K562 (cell line): ENCODE results near the gene IL25. TPM values are rescaled to one million over a fixed set of nuclear protein-coding genes. Genes with fewer than 3 reads are reported as not detected.
A peak's percentile ranks its signal among the peaks of the same experiment; 100 is the strongest.

Source experiments
- ATAC-seq: fragments of 200-7000 bp; cut with Tn5 transposase; 3 replicates; pipeline ENCODE4 v1.9.1; 2020; ENCODE audit warnings: moderate library complexity
- BruUV-seq: library from RNA; stranded (reverse); fragments of 400-500 nt; replicated peaks from 2 replicates; lab custom pipeline; 2021; lab: Mats Ljungman, UMichigan
- CTCF ChIA-PET: fragments of 300-600 bp; formaldehyde crosslinking; extraction: SDS; loops from one replicate; lab custom pipeline; 2021; ENCODE audit warnings: low intra/inter-chr PET ratio; lab: Yijun Ruan, JAX
- POLR2A ChIA-PET: fragments of 300-600, 350-650 bp; sonication (Branson Sonifier 250); formaldehyde crosslinking; extraction: SDS; loops from one replicate; lab custom pipeline; 2021; ENCODE audit warnings: antibody characterized with exemption, inconsistent platforms; lab: Yijun Ruan, JAX
- DNase-seq, 4 experiments: peaks; one replicate each; pipeline versions ENCODE4 v3.0.0 to v3.0.0-alpha.2; 2011 to 2018; ENCODE audit warnings: low spot score in 3 of 4, mixed read lengths in 3 of 4; ENCODE audit errors: extremely low read depth in 1 of 4
- FAIRE-seq: peaks from 2 replicates; lab custom pipeline; 2011; peaks lifted over from hg19 to GRCh38; lab: Jason Lieb, UNC
- H2AFZ ChIP-seq: 2 replicates; pipeline ENCODE4 v1.6.0; 2011; ENCODE audit warnings: low read depth, low read length, control low read depth, inconsistent platforms
- H3K27ac ChIP-seq: fragments of 200-600 bp; 3 replicates; pipeline ENCODE4 v1.8.0; 2011; ENCODE audit warnings: low read depth, mild to moderate bottlenecking, control low read depth, inconsistent platforms, low read length, moderate library complexity, mixed read lengths; ENCODE audit errors: extremely low read depth
- H3K27me3 ChIP-seq, 2 experiments: fragments of 300-600 bp in 1 of 2; 2 replicates in 1 of 2; 3 replicates in 1 of 2; pipeline versions ENCODE4 v1.6.0 to v1.8.0; 2011; ENCODE audit warnings: inconsistent platforms in 2 of 2, low read length in 2 of 2, mild to moderate bottlenecking in 1 of 2, mixed read lengths in 1 of 2, moderate library complexity in 1 of 2; ENCODE audit not compliant: control insufficient read depth in 2 of 2, insufficient read depth in 2 of 2
- H3K36me3 ChIP-seq: fragments of 300-600 bp; 3 replicates; pipeline ENCODE4 v1.8.0; 2011; ENCODE audit warnings: mild to moderate bottlenecking, low read length, inconsistent platforms; ENCODE audit not compliant: control insufficient read depth, insufficient read depth
- H3K4me1 ChIP-seq, 2 experiments: fragments of 200-600 bp in 1 of 2; replicated peaks in 1 of 2; 2 replicates in 1 of 2; 3 replicates in 1 of 2; pipeline versions ENCODE4 v1.5.1 to v1.8.0; 2011; ENCODE audit warnings: inconsistent platforms in 2 of 2, low read length in 2 of 2, mild to moderate bottlenecking in 1 of 2, mixed read lengths in 1 of 2, moderate library complexity in 1 of 2; ENCODE audit not compliant: control insufficient read depth in 2 of 2, insufficient read depth in 2 of 2
- H3K4me2 ChIP-seq: 2 replicates; pipeline ENCODE4 v1.6.1; 2011; ENCODE audit warnings: low read length, control low read depth, inconsistent platforms, mixed read lengths; ENCODE audit not compliant: insufficient read depth
- H3K4me3 ChIP-seq: fragments of 200-600 bp; sonication (generic), shearing (Covaris generic); 2 replicates; pipeline ENCODE4 v1.5.1; 2016; ENCODE audit warnings: control low read depth, inconsistent platforms
- H3K79me2 ChIP-seq: fragments of 200-600 bp; 3 replicates; pipeline ENCODE4 v1.8.0; 2011; ENCODE audit warnings: low read length, inconsistent platforms; ENCODE audit not compliant: control insufficient read depth, insufficient read depth
- H3K9ac ChIP-seq, 2 experiments: 2 replicates each; pipeline versions ENCODE4 v1.6.0 to v1.6.1; 2011; ENCODE audit warnings: low read depth in 2 of 2, low read length in 2 of 2, control low read depth in 1 of 2, inconsistent platforms in 1 of 2, mild to moderate bottlenecking in 1 of 2, mixed read lengths in 1 of 2; ENCODE audit not compliant: insufficient read depth in 1 of 2
- H3K9me1 ChIP-seq: one replicate; pipeline ENCODE4 v1.6.0; 2011; ENCODE audit warnings: inconsistent platforms, mild to moderate bottlenecking, low read length, moderate library complexity; ENCODE audit not compliant: control insufficient read depth, insufficient read depth
- H3K9me3 ChIP-seq: replicated peaks from 2 replicates; pipeline ENCODE4 v1.5.1; 2011; ENCODE audit warnings: low read depth, low read length, inconsistent platforms; ENCODE audit not compliant: control insufficient read depth, insufficient read depth
- H4K20me1 ChIP-seq: replicated peaks from 2 replicates; pipeline ENCODE4 v1.6.1; 2011; ENCODE audit warnings: low read length, inconsistent platforms, mixed read lengths; ENCODE audit not compliant: control insufficient read depth, insufficient read depth
- ELK3 ChIP-seq: fragments of 450-650 bp; formaldehyde crosslinking; IDR thresholded peaks from 2 replicates; pipeline ENCODE4 v1.4.0; 2020; ENCODE audit warnings: mild to moderate bottlenecking
- ZNF133 ChIP-seq: fragments of 250-450 bp; sonication (Bioruptor Pico); IDR thresholded peaks from 2 replicates; pipeline ENCODE4 v1.4.0; 2020; ENCODE audit warnings: mild to moderate bottlenecking
- WGBS: fragments of 100-300 bp; shearing (Covaris generic); methylation state at CpG from one replicate; pipeline ENCODE4 v1.1.6; 2016; ENCODE audit warnings: low coverage, mixed read lengths; ENCODE audit not compliant: insufficient coverage; ENCODE audit errors: missing lambda C conversion rate; 5-methylcytosine and 5-hydroxymethylcytosine counted together
- in situ Hi-C: fragments of 300-500 bp; cut with MboI; formaldehyde crosslinking; loops from 4 replicates; pipeline ENCODE4 v1.15.0; 2018; ENCODE audit warnings: inconsistent platforms, mixed read lengths
- intact Hi-C: fragments of 100-400 bp; cut with micrococcal nuclease; formaldehyde crosslinking; loops from 2 replicates; pipeline ENCODE4 v1.14.2; 2022
- polyA plus RNA-seq, 8 experiments: library from polyadenylated mRNA; depleted of rRNA in 4 of 8; stranded (reverse) in 5 of 8; unstranded in 3 of 8; fragments of >200 nt; fragmentation: Nextera tagmentation in 2 of 8; fragmentation: Illumina TruSeq in 1 of 8; extraction: Ambion mirVana in 2 of 8; extraction: Trizol in 1 of 8; gene quantifications; 2 replicates each; pipeline versions ENCODE4 v1.2.1 to v1.2.3, GENCODE V29; 2011 to 2014; ENCODE audit warnings: inconsistent platforms in 1 of 8, missing spikeins in 1 of 8
- total RNA-seq, 7 experiments: library from RNA; depleted of rRNA in 6 of 7; stranded (reverse); fragments of >200 nt in 6 of 7; fragmentation: Illumina TruSeq in 2 of 7; extraction: Trizol in 2 of 7; gene quantifications; 2 replicates each; pipeline versions ENCODE4 v1.2.1 to v1.2.3, GENCODE V29; 2011 to 2021; ENCODE audit warnings: low replicate concordance in 1 of 7
- TF ChIP-seq, protein P1 (sequence below): IDR thresholded peaks from 2 replicates; pipeline ENCODE4 v1.6.1; 2011; ENCODE audit warnings: borderline replicate concordance, low read depth, mild to moderate bottlenecking, moderate library complexity, low read length; ENCODE audit not compliant: insufficient read depth, poor library complexity, severe bottlenecking
- TF ChIP-seq, protein P2 (sequence below): fragments of 250-450 bp; sonication (Bioruptor Pico); IDR thresholded peaks from 2 replicates; pipeline ENCODE4 v1.4.0; 2020; ENCODE audit warnings: mild to moderate bottlenecking, moderate library complexity, borderline replicate concordance
- TF ChIP-seq, protein P3 (sequence below), 3 experiments: IDR thresholded peaks in 2 of 3; conservative IDR thresholded peaks in 1 of 3; 2 replicates each; pipeline ENCODE4 v1.5.1; 2011 to 2012; ENCODE audit warnings: low read length in 3 of 3, mild to moderate bottlenecking in 3 of 3, control low read depth in 2 of 3, improper control_type of control experiment in 1 of 3, inconsistent platforms in 1 of 3, low read depth in 1 of 3, mixed read lengths in 1 of 3, moderate library complexity in 1 of 3; ENCODE audit not compliant: insufficient read depth in 2 of 3

IL25 gene
- total and polyA plus RNA-seq, 9 of the 15 experiments (the other 6 are each of a cell fraction or from before 2014, with no cell fraction given) = not detected

DNA sequence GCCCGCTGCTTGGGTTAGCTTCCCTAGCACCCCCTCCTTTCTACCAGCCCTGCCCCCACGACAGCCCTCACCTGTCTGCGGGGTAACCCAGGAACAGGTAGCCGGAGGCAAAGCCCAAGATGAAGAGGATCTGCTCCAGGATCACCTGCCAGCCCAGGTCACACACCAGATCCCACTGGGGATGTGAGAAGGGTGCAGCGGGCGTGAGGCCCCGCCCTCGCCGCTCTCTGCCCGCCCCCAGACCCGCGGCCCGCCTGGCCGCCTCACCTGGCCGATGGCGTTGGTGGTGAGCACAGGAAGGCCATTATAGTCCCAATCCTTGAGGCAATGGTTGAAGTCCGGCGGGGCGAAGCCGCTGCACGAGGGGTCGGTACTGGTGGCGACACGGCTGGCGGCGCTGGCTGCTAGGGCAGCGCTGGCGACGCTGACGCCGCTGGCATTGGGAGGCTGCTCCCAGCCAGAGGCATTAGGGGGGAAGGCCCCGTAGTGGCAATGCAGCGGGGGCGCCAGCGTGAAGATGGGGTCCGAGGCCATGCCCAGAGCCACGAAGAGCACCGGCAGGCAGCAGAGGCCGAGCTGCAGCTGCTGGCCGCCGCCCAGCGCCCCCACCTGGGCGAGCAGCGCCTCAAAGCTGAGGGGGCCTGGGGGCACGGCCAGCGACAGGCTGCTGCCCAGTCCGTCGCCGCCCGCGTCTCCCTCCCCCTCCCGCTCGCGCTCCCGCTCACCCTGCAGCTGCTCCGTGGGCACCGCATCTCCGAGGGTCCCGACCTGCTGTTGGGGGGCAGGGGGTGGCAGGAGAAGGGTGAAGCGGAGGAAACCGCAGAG lies 20.7 kb upstream of the IL25 start:
- POLR2A ChIA-PET = no interaction called here
- no peak overlapping the region for H3K9ac ChIP-seq

More for the DNA sequence above, 20.7 kb upstream of the IL25 start:
- Histone ChIP-seq H3K79me2 (no peaks in the 10 kb centered on the region), H3K4me1 (peaks cover 0 to 18% of the 10 kb centered on the region in 2 experiments; a peak in 2 of 5 replicates), H3K9me1 (no peaks in the 10 kb centered on the region), H3K9me3 (no peaks in the 10 kb centered on the region), H3K4me3 (no peak overlapping the region), H4K20me1 (no peaks in the 10 kb centered on the region; the same call in 1 of the 2 replicates), H3K4me2 (no peak overlapping the region), H3K27me3 (peaks cover 15 to 38% of the 10 kb centered on the region in 2 experiments), H2AFZ (no peak overlapping the region), H3K36me3 (no peaks in the 10 kb centered on the region), H3K27ac (no peak overlapping the region)
- in situ Hi-C loops = no loop called here
- TF ChIP-seq ELK3 (CRISPR knock-in tag) = no peak
- TF ChIP-seq, protein P1, sequence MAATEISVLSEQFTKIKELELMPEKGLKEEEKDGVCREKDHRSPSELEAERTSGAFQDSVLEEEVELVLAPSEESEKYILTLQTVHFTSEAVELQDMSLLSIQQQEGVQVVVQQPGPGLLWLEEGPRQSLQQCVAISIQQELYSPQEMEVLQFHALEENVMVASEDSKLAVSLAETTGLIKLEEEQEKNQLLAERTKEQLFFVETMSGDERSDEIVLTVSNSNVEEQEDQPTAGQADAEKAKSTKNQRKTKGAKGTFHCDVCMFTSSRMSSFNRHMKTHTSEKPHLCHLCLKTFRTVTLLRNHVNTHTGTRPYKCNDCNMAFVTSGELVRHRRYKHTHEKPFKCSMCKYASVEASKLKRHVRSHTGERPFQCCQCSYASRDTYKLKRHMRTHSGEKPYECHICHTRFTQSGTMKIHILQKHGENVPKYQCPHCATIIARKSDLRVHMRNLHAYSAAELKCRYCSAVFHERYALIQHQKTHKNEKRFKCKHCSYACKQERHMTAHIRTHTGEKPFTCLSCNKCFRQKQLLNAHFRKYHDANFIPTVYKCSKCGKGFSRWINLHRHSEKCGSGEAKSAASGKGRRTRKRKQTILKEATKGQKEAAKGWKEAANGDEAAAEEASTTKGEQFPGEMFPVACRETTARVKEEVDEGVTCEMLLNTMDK = peak; percentile 15
- no peak for TF ChIP-seq ZNF133 (CRISPR knock-in tag)
- TF ChIP-seq, protein P2, sequence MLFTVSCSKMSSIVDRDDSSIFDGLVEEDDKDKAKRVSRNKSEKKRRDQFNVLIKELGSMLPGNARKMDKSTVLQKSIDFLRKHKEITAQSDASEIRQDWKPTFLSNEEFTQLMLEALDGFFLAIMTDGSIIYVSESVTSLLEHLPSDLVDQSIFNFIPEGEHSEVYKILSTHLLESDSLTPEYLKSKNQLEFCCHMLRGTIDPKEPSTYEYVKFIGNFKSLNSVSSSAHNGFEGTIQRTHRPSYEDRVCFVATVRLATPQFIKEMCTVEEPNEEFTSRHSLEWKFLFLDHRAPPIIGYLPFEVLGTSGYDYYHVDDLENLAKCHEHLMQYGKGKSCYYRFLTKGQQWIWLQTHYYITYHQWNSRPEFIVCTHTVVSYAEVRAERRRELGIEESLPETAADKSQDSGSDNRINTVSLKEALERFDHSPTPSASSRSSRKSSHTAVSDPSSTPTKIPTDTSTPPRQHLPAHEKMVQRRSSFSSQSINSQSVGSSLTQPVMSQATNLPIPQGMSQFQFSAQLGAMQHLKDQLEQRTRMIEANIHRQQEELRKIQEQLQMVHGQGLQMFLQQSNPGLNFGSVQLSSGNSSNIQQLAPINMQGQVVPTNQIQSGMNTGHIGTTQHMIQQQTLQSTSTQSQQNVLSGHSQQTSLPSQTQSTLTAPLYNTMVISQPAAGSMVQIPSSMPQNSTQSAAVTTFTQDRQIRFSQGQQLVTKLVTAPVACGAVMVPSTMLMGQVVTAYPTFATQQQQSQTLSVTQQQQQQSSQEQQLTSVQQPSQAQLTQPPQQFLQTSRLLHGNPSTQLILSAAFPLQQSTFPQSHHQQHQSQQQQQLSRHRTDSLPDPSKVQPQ (CRISPR knock-in tag) = no peak
- TF ChIP-seq, protein P3, sequence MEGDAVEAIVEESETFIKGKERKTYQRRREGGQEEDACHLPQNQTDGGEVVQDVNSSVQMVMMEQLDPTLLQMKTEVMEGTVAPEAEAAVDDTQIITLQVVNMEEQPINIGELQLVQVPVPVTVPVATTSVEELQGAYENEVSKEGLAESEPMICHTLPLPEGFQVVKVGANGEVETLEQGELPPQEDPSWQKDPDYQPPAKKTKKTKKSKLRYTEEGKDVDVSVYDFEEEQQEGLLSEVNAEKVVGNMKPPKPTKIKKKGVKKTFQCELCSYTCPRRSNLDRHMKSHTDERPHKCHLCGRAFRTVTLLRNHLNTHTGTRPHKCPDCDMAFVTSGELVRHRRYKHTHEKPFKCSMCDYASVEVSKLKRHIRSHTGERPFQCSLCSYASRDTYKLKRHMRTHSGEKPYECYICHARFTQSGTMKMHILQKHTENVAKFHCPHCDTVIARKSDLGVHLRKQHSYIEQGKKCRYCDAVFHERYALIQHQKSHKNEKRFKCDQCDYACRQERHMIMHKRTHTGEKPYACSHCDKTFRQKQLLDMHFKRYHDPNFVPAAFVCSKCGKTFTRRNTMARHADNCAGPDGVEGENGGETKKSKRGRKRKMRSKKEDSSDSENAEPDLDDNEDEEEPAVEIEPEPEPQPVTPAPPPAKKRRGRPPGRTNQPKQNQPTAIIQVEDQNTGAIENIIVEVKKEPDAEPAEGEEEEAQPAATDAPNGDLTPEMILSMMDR (IDR thresholded peaks at IDR 0.05 in 2 of 3, conservative IDR thresholded peaks at IDR 0.05 in 1 of 3; ENCODE audit: insufficient read depth in 2 of 3, low read depth in 1 of 3, low read length in 3 of 3) = 0 out of 6 replicates have a peak, but pooled peaks of 1 of the 3 experiments have one; percentile 5
- DNase-seq (peak in 2 of 4 experiments; percentile 27 to 28), FAIRE-seq (no peak), ATAC-seq (peak; percentile 61)
- intact Hi-C loops = no loop called here
- WGBS = 16% methylated on average over 23 of the region's 61 CpGs
- CTCF ChIA-PET = interaction anchor here (0.7 kb wide), 1 partner anchor 98 kb away, joined by 4 read pairs; no protein-coding TSS in a partner anchor
- no TSS peak for BruUV-seq
